Progenitor cell of endocrine pancreas (in vitro differentiated cells): ENCODE results near the gene DIAPH2. TPM values are rescaled to one million over a fixed set of nuclear protein-coding genes. Genes with fewer than 3 reads are reported as not detected.
A peak's percentile ranks its signal among the peaks of the same experiment; 100 is the strongest.

Source experiments
- DNase-seq: peaks from one replicate; pipeline ENCODE4 v3.0.0; 2021; ENCODE audit warnings: low spot score; ENCODE audit not compliant: unreplicated experiment
- H3K27ac Mint-ChIP-seq: 2 replicates; pipeline ENCODE4 v1.8.0; 2021; ENCODE audit warnings: mild to moderate bottlenecking, moderate library complexity, mixed read lengths
- H3K27me3 Mint-ChIP-seq: 2 replicates; pipeline ENCODE4 v1.8.0; 2021; ENCODE audit warnings: mixed read lengths
- H3K36me3 Mint-ChIP-seq: 2 replicates; pipeline ENCODE4 v1.8.0; 2022; ENCODE audit warnings: mixed read lengths; ENCODE audit not compliant: insufficient read depth
- H3K4me1 Mint-ChIP-seq: 2 replicates; pipeline ENCODE4 v1.8.0; 2021; ENCODE audit warnings: low read depth, mixed read lengths
- H3K4me3 Mint-ChIP-seq: 2 replicates; pipeline ENCODE4 v1.8.0; 2021; ENCODE audit warnings: low read depth, mild to moderate bottlenecking, moderate library complexity, mixed read lengths
- H3K9me3 Mint-ChIP-seq: 2 replicates; pipeline ENCODE4 v1.8.0; 2021; ENCODE audit warnings: low read depth, mixed read lengths
- CTCF ChIP-seq: fragments of 200-600 bp; sonication (generic); IDR thresholded peaks from one replicate; pipeline ENCODE4 v1.5.0; 2021; ENCODE audit warnings: antibody characterized with exemption, mild to moderate bottlenecking; ENCODE audit not compliant: unreplicated experiment
- total RNA-seq: library from RNA; stranded (reverse); gene quantifications from 2 replicates; pipeline ENCODE4 v1.2.1, GENCODE V29; 2021

The DIAPH2 gene
- total RNA-seq, 1 donor from 2014 or later: 29.7 TPM

GRCh38 chrX:97238632-97239031 lies 554.0 kb downstream of the DIAPH2 start:
- Mint-ChIP-seq H3K9me3 (no peaks in the 10 kb centered on the region), H3K27ac (no peak overlapping the region), H3K27me3 (no peaks in the 10 kb centered on the region), H3K4me3 (no peak overlapping the region), H3K36me3 (peaks cover 2% of the 10 kb centered on the region), H3K4me1 (peaks cover 3% of the 10 kb centered on the region)
- DNase-seq: no peak
- no peak for TF ChIP-seq CTCF

- Mint-ChIP-seq H3K4me3 (no peak overlapping the region), H3K9me3 (no peaks in the 10 kb centered on the region), H3K27me3 (no peaks in the 10 kb centered on the region), H3K36me3 (peaks cover 2% of the 10 kb centered on the region), H3K27ac (no peak overlapping the region), H3K4me1 (no peaks in the 10 kb centered on the region)
- no peak for TF ChIP-seq CTCF
- no peak for DNase-seq
Measured at GRCh38 chrX:97252111-97252510, 567.5 kb downstream of the DIAPH2 start.

- TF ChIP-seq CTCF: no peak
- peaks cover 17% of the 10 kb centered on the region for H3K4me1 Mint-ChIP-seq
- peaks cover 3% of the 10 kb centered on the region for H3K9me3 Mint-ChIP-seq
- no peak overlapping the region for H3K4me3 Mint-ChIP-seq
- H3K27ac Mint-ChIP-seq: no peak overlapping the region
- H3K36me3 Mint-ChIP-seq: peaks cover 8% of the 10 kb centered on the region
- H3K27me3 Mint-ChIP-seq: no peaks in the 10 kb centered on the region
- DNase-seq: no peak
Measured at GRCh38 chrX:97260679-97261078, 576.0 kb downstream of the DIAPH2 start.

- TF ChIP-seq CTCF: no peak
- peaks cover 6% of the 10 kb centered on the region for H3K9me3 Mint-ChIP-seq
- H3K4me1 Mint-ChIP-seq: peaks cover 45% of the 10 kb centered on the region
- DNase-seq: no peak
- H3K36me3 Mint-ChIP-seq: peaks cover 4% of the 10 kb centered on the region
- H3K27me3 Mint-ChIP-seq: no peaks in the 10 kb centered on the region
- no peak overlapping the region for H3K27ac Mint-ChIP-seq
- no peak overlapping the region for H3K4me3 Mint-ChIP-seq
Measured at GRCh38 chrX:97266406-97267121, 581.9 kb downstream of the DIAPH2 start.

GRCh38 chrX:97267396-97268181 lies 582.9 kb downstream of the DIAPH2 start:
- Mint-ChIP-seq H3K27me3 (no peaks in the 10 kb centered on the region), H3K36me3 (peaks cover 4% of the 10 kb centered on the region), H3K4me1 (peaks cover 41% of the 10 kb centered on the region), H3K27ac (peak overlapping the region; percentile 35), H3K9me3 (peaks cover 6% of the 10 kb centered on the region), H3K4me3 (no peak overlapping the region)
- TF ChIP-seq CTCF: no peak
- no peak for DNase-seq
